SK-N-SH (cell line): Measurements from ENCODE around the gene ATP11B. TPM values are rescaled to one million over a fixed set of nuclear protein-coding genes. Genes with fewer than 3 reads are reported as not detected.
A peak's percentile ranks its signal among the peaks of the same experiment; 100 is the strongest.

Experiments used
- CTCF ChIA-PET: fragments of 300-600, 350-600 bp; formaldehyde crosslinking; extraction: SDS; loops from one replicate; lab custom pipeline; 2021; lab: Yijun Ruan, JAX
- POLR2A ChIA-PET: fragments of 350-600 bp; sonication (Branson Sonifier 250); formaldehyde crosslinking; extraction: SDS; loops from one replicate; lab custom pipeline; 2020; ENCODE audit warnings: antibody characterized with exemption, inconsistent platforms; lab: Yijun Ruan, JAX
- DNase-seq: peaks from one replicate; pipeline ENCODE4 v3.0.0; 2012
- H2AFZ ChIP-seq: fragments of 200-600 bp; sonication (generic); 2 replicates; pipeline ENCODE4 v1.8.1; 2016; ENCODE audit warnings: antibody characterized with exemption, mild to moderate bottlenecking, low read depth
- H3F3A ChIP-seq: fragments of 200-600 bp; sonication (generic); replicated peaks from 2 replicates; pipeline ENCODE3; 2016; ENCODE audit warnings: antibody characterized with exemption, mild to moderate bottlenecking; ENCODE audit not compliant: insufficient read depth
- H3K27ac ChIP-seq, 2 experiments: fragments of 200-500 bp in 1 of 2; fragments of 200-600 bp in 1 of 2; sonication (Bioruptor generic) in 1 of 2; sonication (generic), shearing (Covaris generic) in 1 of 2; 2 replicates each; pipeline versions ENCODE4 v1.5.1 to v1.6.1; 2014 to 2016; ENCODE audit warnings: low read depth in 2 of 2, inconsistent platforms in 1 of 2, low read length in 1 of 2, mild to moderate bottlenecking in 1 of 2, mixed read lengths in 1 of 2
- H3K27me3 ChIP-seq: fragments of 200-600 bp; sonication (generic), shearing (Covaris generic); 2 replicates; pipeline ENCODE4 v1.6.1; 2016; ENCODE audit warnings: mixed run types; ENCODE audit not compliant: insufficient read depth
- H3K36me3 ChIP-seq, 2 experiments: fragments of 200-500 bp in 1 of 2; fragments of 200-600 bp in 1 of 2; sonication (Bioruptor generic) in 1 of 2; sonication (generic) in 1 of 2; replicated peaks in 1 of 2; 2 replicates each; pipeline versions ENCODE3 to v1.5.1; 2014 to 2016; ENCODE audit warnings: low read length in 1 of 2, mild to moderate bottlenecking in 1 of 2; ENCODE audit not compliant: insufficient read depth in 2 of 2, control insufficient read depth in 1 of 2
- H3K4me1 ChIP-seq, 2 experiments: fragments of 200-500 bp in 1 of 2; fragments of 200-600 bp in 1 of 2; sonication (Bioruptor generic) in 1 of 2; sonication (generic), shearing (Covaris generic) in 1 of 2; 2 replicates each; pipeline versions ENCODE4 v1.5.1 to v1.6.1; 2014 to 2016; ENCODE audit warnings: low read depth in 1 of 2, low read length in 1 of 2, mixed run types in 1 of 2; ENCODE audit not compliant: insufficient read depth in 2 of 2, control insufficient read depth in 1 of 2
- H3K4me2 ChIP-seq: fragments of 200-600 bp; sonication (generic), shearing (Covaris generic); 2 replicates; pipeline ENCODE4 v1.6.1; 2017; ENCODE audit warnings: mixed run types
- H3K4me3 ChIP-seq, 2 experiments: fragments of 200-500 bp in 1 of 2; fragments of 200-600 bp in 1 of 2; sonication (Bioruptor generic) in 1 of 2; sonication (generic), shearing (Covaris generic) in 1 of 2; 2 replicates each; pipeline versions ENCODE4 v1.5.1 to v1.8.1; 2014 to 2016; ENCODE audit warnings: low read depth in 2 of 2, inconsistent platforms in 1 of 2, low read length in 1 of 2, mild to moderate bottlenecking in 1 of 2, mixed read lengths in 1 of 2, moderate library complexity in 1 of 2
- H3K79me2 ChIP-seq: fragments of 200-600 bp; sonication (generic); 2 replicates; pipeline ENCODE4 v1.8.1; 2017; ENCODE audit warnings: mild to moderate bottlenecking; ENCODE audit not compliant: insufficient read depth
- H3K9ac ChIP-seq: fragments of 200-600 bp; sonication (generic); 2 replicates; pipeline ENCODE4 v1.6.1; 2017; ENCODE audit warnings: mixed run types
- H3K9me2 ChIP-seq: fragments of 200-600 bp; sonication (generic); 2 replicates; pipeline ENCODE4 v1.6.1; 2017; ENCODE audit warnings: mixed run types
- H3K9me3 ChIP-seq: fragments of 200-600 bp; sonication (generic); 2 replicates; pipeline ENCODE4 v1.6.1; 2017; ENCODE audit warnings: mixed run types, mild to moderate bottlenecking, moderate library complexity
- H4K20me1 ChIP-seq: fragments of 200-600 bp; sonication (generic); 2 replicates; pipeline ENCODE4 v1.6.1; 2017; ENCODE audit warnings: mild to moderate bottlenecking, mixed run types; ENCODE audit not compliant: insufficient read depth
- CHD2 ChIP-seq: fragments of 150-350 bp; IDR thresholded peaks from 2 replicates; pipeline ENCODE4 v1.6.1; 2018; ENCODE audit warnings: low read length; ENCODE audit not compliant: partially characterized antibody
- ELF1 ChIP-seq: IDR thresholded peaks from 2 replicates; pipeline ENCODE4 v1.4.0; 2012
- EP300 ChIP-seq, 2 experiments: IDR thresholded peaks; 2 replicates each; pipeline versions ENCODE4 v1.4.0 to v1.6.1; 2012; ENCODE audit warnings: borderline replicate concordance in 1 of 2, low read depth in 1 of 2, low read length in 1 of 2
- EZH2phosphoT487 ChIP-seq: fragments of 200-600 bp; sonication (generic); IDR thresholded peaks from 2 replicates; pipeline ENCODE4 v1.6.1; 2017; ENCODE audit warnings: low read depth, mixed run types, mild to moderate bottlenecking, antibody characterized with exemption, moderate library complexity, borderline replicate concordance
- FOXJ3 ChIP-seq: sonication (generic); formaldehyde crosslinking; IDR thresholded peaks from 2 replicates; pipeline ENCODE4 v1.5.1; 2020; ENCODE audit warnings: mild to moderate bottlenecking, missing genetic modification reagents
- GABPA ChIP-seq: IDR thresholded peaks from 2 replicates; pipeline ENCODE4 v1.4.0; 2012; ENCODE audit warnings: low read depth, mild to moderate bottlenecking
- IRF3 ChIP-seq: fragments of 150-350 bp; IDR thresholded peaks from 2 replicates; pipeline ENCODE4 v1.6.1; 2016; ENCODE audit warnings: mild to moderate bottlenecking, low read depth, low read length
- MXI1 ChIP-seq: IDR thresholded peaks from 2 replicates; pipeline ENCODE4 v1.6.1; 2012; ENCODE audit warnings: mild to moderate bottlenecking, low read depth, low read length, improper control_type of control experiment
- NRF1 ChIP-seq: IDR thresholded peaks from 2 replicates; pipeline ENCODE4 v1.6.1; 2012; ENCODE audit warnings: low read depth, mild to moderate bottlenecking, low read length
- PBX3 ChIP-seq: IDR thresholded peaks from 2 replicates; pipeline ENCODE4; 2012
- RFX5 ChIP-seq: IDR thresholded peaks from 2 replicates; pipeline ENCODE4 v1.6.1; 2012; ENCODE audit warnings: mild to moderate bottlenecking, improper control_type of control experiment, low read length
- RXRA ChIP-seq: IDR thresholded peaks from 2 replicates; pipeline ENCODE4 v1.4.0; 2012; ENCODE audit warnings: low read depth, mild to moderate bottlenecking, borderline replicate concordance
- SMC3 ChIP-seq: IDR thresholded peaks from 2 replicates; pipeline ENCODE4 v1.6.1; 2012; ENCODE audit warnings: low read depth, low read length, improper control_type of control experiment
- TCF12 ChIP-seq: IDR thresholded peaks from 2 replicates; pipeline ENCODE4 v1.4.0; 2012
- ZBTB33 ChIP-seq: IDR thresholded peaks from 2 replicates; pipeline ENCODE4 v1.4.0; 2012; ENCODE audit warnings: low read depth, borderline replicate concordance
- WGBS: methylation state at CpG from one replicate; pipeline ENCODE4 v1.1.6; 2017; ENCODE audit warnings: low lambda C conversion rate; 5-methylcytosine and 5-hydroxymethylcytosine counted together
- polyA plus RNA-seq, 3 experiments: library from polyadenylated mRNA; depleted of rRNA; stranded (reverse); fragments of >200 nt; gene quantifications; 2 replicates each; pipeline ENCODE4 v1.2.3, GENCODE V29; 2012
- TF ChIP-seq, protein P1 (sequence below): IDR thresholded peaks from 2 replicates; pipeline ENCODE4 v1.4.0; 2012; ENCODE audit warnings: low read depth, borderline replicate concordance

ATP11B gene
- polyA plus RNA-seq, 1 of the 3 experiments (the other 2 are of a cell fraction): 8.7 TPM

GRCh38 chr3:182814419-182815062 is 21.2 kb downstream of the ATP11B start:
- Histone ChIP-seq H3K4me2 (no peak overlapping the region), H4K20me1 (peaks cover 24% of the 10 kb centered on the region), H3K27ac (0 out of 4 replicates have a peak overlapping the region, but pooled peaks of 1 of the 2 experiments have one; percentile 4), H3K9me3 (no peaks in the 10 kb centered on the region), H3K9me2 (no peaks in the 10 kb centered on the region), H3K4me3 (no peak overlapping the region), H3K36me3 (no peaks in the 10 kb centered on the region), H3K27me3 (no peaks in the 10 kb centered on the region), H3K9ac (no peak overlapping the region), H2AFZ (no peak overlapping the region), H3F3A (peaks cover 11% of the 10 kb centered on the region), H3K79me2 (peaks cover 98% of the 10 kb centered on the region), H3K4me1 (peaks cover 0 to 25% of the 10 kb centered on the region in 2 experiments; a peak in 2 of 4 replicates)
- 85% methylated on average over 4 of the region's 4 CpGs for WGBS
- ChIA-PET POLR2A (no interaction called here), CTCF (interaction anchor here (2.2 kb wide), 1 partner anchor 100 kb away, joined by 8 read pairs; no protein-coding TSS in a partner anchor)
- DNase-seq: no peak
- TF ChIP-seq EZH2phosphoT487 (no peak), EP300 (IDR thresholded peaks at IDR 0.05; ENCODE audit: borderline replicate concordance in 1 of 2, low read depth in 1 of 2, low read length in 1 of 2) (no peak), CHD2 (no peak), IRF3 (no peak), GABPA (no peak), TCF12 (no peak), RFX5 (no peak), PBX3 (no peak), NRF1 (no peak)

- Histone ChIP-seq H3K79me2 (peaks cover 96% of the 10 kb centered on the region), H3K4me3 (no peak overlapping the region), H3K27me3 (no peaks in the 10 kb centered on the region), H3F3A (peaks cover 10% of the 10 kb centered on the region), H3K9me3 (no peaks in the 10 kb centered on the region), H2AFZ (no peak overlapping the region), H3K36me3 (peaks cover 0 to 11% of the 10 kb centered on the region in 2 experiments), H4K20me1 (peaks cover 19% of the 10 kb centered on the region), H3K4me1 (peaks cover 0 to 14% of the 10 kb centered on the region in 2 experiments; a peak in 2 of 4 replicates), H3K9ac (no peak overlapping the region), H3K4me2 (no peak overlapping the region), H3K27ac (no peak overlapping the region), H3K9me2 (no peaks in the 10 kb centered on the region)
- POLR2A ChIA-PET: no interaction called here
- no peak for DNase-seq
- TF ChIP-seq MXI1: no peak
- no peak for TF ChIP-seq FOXJ3 (CRISPR knock-in tag)
- TF ChIP-seq RXRA: no peak
- TF ChIP-seq SMC3: no peak
- TF ChIP-seq ELF1: no peak
- TF ChIP-seq, protein P1, sequence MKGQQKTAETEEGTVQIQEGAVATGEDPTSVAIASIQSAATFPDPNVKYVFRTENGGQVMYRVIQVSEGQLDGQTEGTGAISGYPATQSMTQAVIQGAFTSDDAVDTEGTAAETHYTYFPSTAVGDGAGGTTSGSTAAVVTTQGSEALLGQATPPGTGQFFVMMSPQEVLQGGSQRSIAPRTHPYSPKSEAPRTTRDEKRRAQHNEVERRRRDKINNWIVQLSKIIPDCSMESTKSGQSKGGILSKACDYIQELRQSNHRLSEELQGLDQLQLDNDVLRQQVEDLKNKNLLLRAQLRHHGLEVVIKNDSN: no peak
- no peak for TF ChIP-seq NRF1
- no peak for TF ChIP-seq EZH2phosphoT487
- no peak for TF ChIP-seq ZBTB33
- 89% methylated on average over 1 of the region's 1 CpG for WGBS
- CTCF ChIA-PET: interaction anchor here (0.9 to 2.5 kb wide), 3 partner anchors 20 to 265 kb away, joined by 3 to 8 read pairs (median 6); no protein-coding TSS in a partner anchor
Measured at GRCh38 chr3:182816181-182816580, 22.9 kb downstream of the ATP11B start.
